ENCODE measurements around the gene RHOF. TPM values are rescaled to one million over a fixed set of nuclear protein-coding genes. Genes with fewer than 3 reads are reported as not detected.

Gene RHOF, protein sequence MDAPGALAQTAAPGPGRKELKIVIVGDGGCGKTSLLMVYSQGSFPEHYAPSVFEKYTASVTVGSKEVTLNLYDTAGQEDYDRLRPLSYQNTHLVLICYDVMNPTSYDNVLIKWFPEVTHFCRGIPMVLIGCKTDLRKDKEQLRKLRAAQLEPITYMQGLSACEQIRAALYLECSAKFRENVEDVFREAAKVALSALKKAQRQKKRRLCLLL
- total RNA-seq = 10 to 100 TPM in 8 of 9 donors, 1 to 10 TPM in 1; 7.7 to 49.5 (median 25.5) TPM
- 10 to 100 TPM in 1 of 3 donors, 1 to 10 TPM in 2; 4.1 to 14.5 (median 9.3) TPM for polyA plus RNA-seq
- long read RNA-seq, donor 1, transcript RHOF-201 (5 exons, 3,009 nt) = major isoform, 35 of 45 reads
- long read RNA-seq, donor 1, transcript RHOF-203 (4 exons, 1,485 nt) = minor isoform, 10 of 45 reads
- long read RNA-seq, donor 1, partial matches to known transcripts = 0 of 45 reads
- long read RNA-seq, donor 1, other reads (novel, unspliced or antisense) = 0 of 45 reads
- long read RNA-seq, donor 2, transcript RHOF-203 (4 exons, 1,485 nt) = minor isoform, 7 of 39 reads
- long read RNA-seq, donor 2, transcript RHOF-201 (5 exons, 3,009 nt) = major isoform, 26 of 39 reads
- long read RNA-seq, donor 2, partial matches to known transcripts = 6 of 39 reads
- long read RNA-seq, donor 2, other reads (novel, unspliced or antisense) = 0 of 39 reads
- long read RNA-seq, donor 3, transcript RHOF-201 (5 exons, 3,009 nt) = major isoform, 21 of 26 reads
- long read RNA-seq, donor 3, transcript RHOF-203 (4 exons, 1,485 nt) = minor isoform, 5 of 26 reads
- long read RNA-seq, donor 3, partial matches to known transcripts = 0 of 26 reads
- long read RNA-seq, donor 3, other reads (novel, unspliced or antisense) = 0 of 26 reads
- long read RNA-seq, donor 4, transcript RHOF-201 (5 exons, 3,009 nt) = major isoform, 7 of 12 reads
- long read RNA-seq, donor 4, partial matches to known transcripts = 0 of 12 reads
- long read RNA-seq, donor 4, other reads (novel, unspliced or antisense) = 3 of 12 reads
- long read RNA-seq, donor 5, transcript RHOF-201 (5 exons, 3,009 nt) = major isoform, 40 of 51 reads
- long read RNA-seq, donor 5, partial matches to known transcripts = 2 of 51 reads
- long read RNA-seq, donor 5, other reads (novel, unspliced or antisense) = 8 of 51 reads
- long read RNA-seq, donor 6, transcript RHOF-201 (5 exons, 3,009 nt) = major isoform, 9 of 13 reads
- long read RNA-seq, donor 6, partial matches to known transcripts = 0 of 13 reads
- long read RNA-seq, donor 6, other reads (novel, unspliced or antisense) = 2 of 13 reads
- long read RNA-seq, donor 7, transcript RHOF-201 (5 exons, 3,009 nt) = major isoform, 21 of 23 reads
- long read RNA-seq, donor 7, partial matches to known transcripts = 0 of 23 reads
- long read RNA-seq, donor 7, other reads (novel, unspliced or antisense) = 0 of 23 reads
- long read RNA-seq, donor 8, transcript RHOF-201 (5 exons, 3,009 nt) = major isoform, 41 of 60 reads
- long read RNA-seq, donor 8, transcript RHOF-203 (4 exons, 1,485 nt) = minor isoform, 7 of 60 reads
- long read RNA-seq, donor 8, partial matches to known transcripts = 10 of 60 reads
- long read RNA-seq, donor 8, other reads (novel, unspliced or antisense) = 0 of 60 reads
- long read RNA-seq, donor 9, transcript RHOF-201 (5 exons, 3,009 nt) = major isoform, 22 of 26 reads
- long read RNA-seq, donor 9, partial matches to known transcripts = 0 of 26 reads
- long read RNA-seq, donor 9, other reads (novel, unspliced or antisense) = 0 of 26 reads
- long read RNA-seq, donor 10, transcript RHOF-201 (5 exons, 3,009 nt) = major isoform, 16 of 19 reads
- long read RNA-seq, donor 10, partial matches to known transcripts = 0 of 19 reads
- long read RNA-seq, donor 10, other reads (novel, unspliced or antisense) = 0 of 19 reads

DNA sequence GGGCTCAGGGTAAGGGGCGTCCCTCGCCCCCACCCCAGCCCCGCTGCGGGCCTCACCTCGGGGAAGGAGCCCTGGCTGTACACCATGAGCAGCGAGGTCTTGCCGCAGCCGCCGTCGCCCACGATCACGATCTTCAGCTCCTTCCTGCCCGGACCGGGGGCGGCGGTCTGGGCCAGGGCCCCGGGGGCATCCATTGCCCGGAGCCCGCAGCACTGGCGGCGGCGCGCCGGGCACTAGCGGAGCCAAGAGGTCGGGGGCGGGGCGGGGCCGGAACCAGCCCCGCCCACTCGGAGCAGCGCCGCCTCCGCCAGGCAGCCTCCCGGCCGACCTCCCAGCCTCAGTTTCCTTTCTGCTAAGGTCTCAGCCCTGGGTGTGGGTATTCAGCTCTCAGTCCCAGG lies at the start of gene RHOF:
RHOF (minus strand) TSS at position 249 of the 398 bp plus-strand sequence; CDS start at position 194, 55 bp downstream.
- H3K27ac ChIP-seq = peak within 1 kb of the TSS; percentile 29 to 100 (median 100)
- H3K4me3 ChIP-seq = peak within 1 kb of the TSS in 2 of 4 donors; percentile 33 to 60
- H3K27me3 ChIP-seq = no peaks in the 10 kb centered on the region
- 0 to 1% (median 1%) methylated on average over 6 to 36 of the region's 36 CpGs; no CpG with 5 or more reads in 1 of the 4 donors for whole genome bisulfite sequencing, 4 donors
- intact Hi-C loops (cut with DNase I) = loop anchor here (5.0 to 10.0 kb wide), 3 partner anchors 91 to 101 kb away; no protein-coding TSS in a partner anchor
- TF ChIP-seq, protein P1, sequence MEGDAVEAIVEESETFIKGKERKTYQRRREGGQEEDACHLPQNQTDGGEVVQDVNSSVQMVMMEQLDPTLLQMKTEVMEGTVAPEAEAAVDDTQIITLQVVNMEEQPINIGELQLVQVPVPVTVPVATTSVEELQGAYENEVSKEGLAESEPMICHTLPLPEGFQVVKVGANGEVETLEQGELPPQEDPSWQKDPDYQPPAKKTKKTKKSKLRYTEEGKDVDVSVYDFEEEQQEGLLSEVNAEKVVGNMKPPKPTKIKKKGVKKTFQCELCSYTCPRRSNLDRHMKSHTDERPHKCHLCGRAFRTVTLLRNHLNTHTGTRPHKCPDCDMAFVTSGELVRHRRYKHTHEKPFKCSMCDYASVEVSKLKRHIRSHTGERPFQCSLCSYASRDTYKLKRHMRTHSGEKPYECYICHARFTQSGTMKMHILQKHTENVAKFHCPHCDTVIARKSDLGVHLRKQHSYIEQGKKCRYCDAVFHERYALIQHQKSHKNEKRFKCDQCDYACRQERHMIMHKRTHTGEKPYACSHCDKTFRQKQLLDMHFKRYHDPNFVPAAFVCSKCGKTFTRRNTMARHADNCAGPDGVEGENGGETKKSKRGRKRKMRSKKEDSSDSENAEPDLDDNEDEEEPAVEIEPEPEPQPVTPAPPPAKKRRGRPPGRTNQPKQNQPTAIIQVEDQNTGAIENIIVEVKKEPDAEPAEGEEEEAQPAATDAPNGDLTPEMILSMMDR (IDR thresholded peaks at IDR 0.05) = no peak
- TF ChIP-seq POLR2A (IDR thresholded peaks at IDR 0.05) = no peak
- DNase-seq = peak in 5 of 7 donors; percentile 46 to 66 (median 47)
- no peaks in the 10 kb centered on the region for H3K9me3 ChIP-seq (replicated peaks in 1 of 3)
- peaks cover 0 to 13% of the 10 kb centered on the region in 2 donors for H3K36me3 ChIP-seq (replicated peaks in 1 of 2)
- peaks cover 46 to 61% of the 10 kb centered on the region in 2 donors for H3K4me1 ChIP-seq (replicated peaks in 1 of 2)

DNA sequence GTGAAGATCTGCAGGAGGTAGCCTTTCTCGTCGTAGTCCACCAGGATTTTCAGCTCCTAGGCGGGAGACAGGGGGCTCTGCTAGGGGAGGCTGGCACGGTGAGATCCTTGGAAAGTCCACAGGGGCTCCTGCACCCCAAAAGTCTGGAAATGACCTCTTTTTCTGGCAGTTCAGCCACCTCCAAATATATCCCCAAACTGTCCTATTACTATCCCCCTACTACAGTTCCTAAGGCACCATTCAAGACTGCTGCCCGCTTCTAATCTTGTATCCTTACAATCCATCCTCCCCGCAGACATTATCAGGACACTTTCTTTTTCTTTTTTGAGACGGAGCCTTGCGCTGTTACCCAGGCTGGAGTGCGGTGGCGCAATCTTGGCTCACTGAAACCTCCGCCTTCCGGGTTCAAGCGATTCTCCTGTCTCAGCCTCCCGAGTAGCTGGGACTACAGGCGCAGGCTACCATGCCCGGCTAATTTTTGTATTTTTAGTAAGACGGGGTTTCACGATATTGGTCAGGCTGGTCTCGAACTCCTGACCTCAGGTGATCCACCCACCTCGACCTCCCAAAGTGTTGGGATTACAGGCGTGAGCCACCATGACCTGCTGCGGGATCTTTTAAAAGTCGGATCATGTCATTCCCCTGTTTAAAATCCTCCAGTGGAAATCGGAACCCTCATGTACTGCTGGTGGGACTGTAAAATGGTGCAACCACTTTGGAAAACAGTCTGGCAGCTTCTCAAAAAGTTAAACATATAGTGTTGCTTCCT lies 46.7 kb upstream of the RHOF start:
- no peaks in the 10 kb centered on the region for H3K9me3 ChIP-seq (replicated peaks in 1 of 3)
- peak overlapping the region in 2 of 5 donors; percentile 43 to 62 for H3K27ac ChIP-seq
- peak overlapping the region in 2 of 4 donors; percentile 39 to 55 for H3K4me3 ChIP-seq
- no peaks in the 10 kb centered on the region for H3K36me3 ChIP-seq (replicated peaks in 1 of 2)
- DNase-seq = no peak
- no peaks in the 10 kb centered on the region for H3K27me3 ChIP-seq
- intact Hi-C loops (cut with DNase I) = no loop called here
- 65 to 71% (median 68%) methylated on average over 20 to 24 of the region's 24 CpGs for WGBS, 4 donors
- H3K4me1 ChIP-seq (replicated peaks in 1 of 2) = peaks cover 6% of the 10 kb centered on the region in 2 donors
- TF ChIP-seq, protein P1 (IDR thresholded peaks at IDR 0.05) = no peak
- TF ChIP-seq POLR2A (IDR thresholded peaks at IDR 0.05) = no peak

All from adrenal gland (tissue), 19 donors.